Stimulated activated CD8-positive, alpha-beta memory T cell treated with anti-CD3 and anti-CD28 coated beads, Interleukin-4, amount 100 ng/mL, for 1 hour (primary cell): ENCODE results near the gene GGT6.

Experiments used
- DNase-seq, 2 donors: peaks; one replicate each; pipeline ENCODE4 v3.0.0-alpha.2; 2020; ENCODE audit warnings: low read depth in 2 of 2, low spot score in 1 of 2

The GGT6 gene

DNA sequence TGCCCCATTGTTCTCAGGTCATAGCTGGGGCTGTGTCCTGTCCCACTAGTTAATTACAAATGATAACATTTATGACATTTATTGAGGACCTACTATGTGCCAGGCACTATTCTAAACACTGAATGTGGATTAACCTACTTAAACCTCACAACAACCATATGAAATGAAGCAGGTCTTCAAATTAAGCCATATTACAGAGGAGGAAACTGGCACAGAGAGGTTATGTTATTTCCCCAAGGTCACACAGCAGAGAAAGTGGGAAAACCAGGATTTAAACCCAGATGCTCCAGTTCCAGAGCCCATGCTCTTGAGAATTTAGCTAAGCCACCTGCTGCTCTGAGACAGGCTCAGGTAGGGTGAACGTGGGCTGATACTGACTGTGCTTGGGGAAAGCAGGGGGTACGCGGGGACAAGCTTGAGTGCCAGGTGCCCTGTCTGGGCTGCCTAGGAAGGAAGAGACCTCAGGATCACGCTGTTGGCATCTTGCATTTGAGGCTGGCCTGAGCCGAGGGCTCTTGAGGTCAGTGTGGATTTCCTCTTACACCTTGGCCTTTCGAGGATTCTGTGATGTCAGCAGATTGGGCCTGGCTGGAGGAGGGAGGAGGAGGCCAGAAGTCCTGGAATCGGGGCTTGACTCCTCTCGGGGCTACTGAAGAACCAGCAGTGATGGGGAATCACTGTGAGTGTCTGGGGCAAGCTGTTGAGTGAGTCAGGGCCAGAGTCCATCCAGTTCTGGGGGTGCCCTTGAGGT lies 52.8 kb downstream of the GGT6 start:
- no peak for DNase-seq
